ENCODE measurements around the gene MLKL. TPM values are rescaled to one million over a fixed set of nuclear protein-coding genes. Genes with fewer than 3 reads are reported as not detected.

The MLKL gene
- total RNA-seq (2022), result 9.7 and 10.8 TPM in 2 replicates
- Bru-seq, nascent RNA, result percentile 56 among the genes with signal in this experiment
- BruChase-seq, experiment 1, labeled RNA remaining after a 2-hour chase, result percentile 54 among the genes with signal in this experiment
- BruChase-seq, experiment 2, labeled RNA remaining after a 6-hour chase, result percentile 51 among the genes with signal in this experiment
- long read RNA-seq, transcript MLKL-202 (11 exons, 2,523 nt), result major isoform, 11 of 16 reads
- long read RNA-seq, partial matches to known transcripts, result 0 of 16 reads
- long read RNA-seq, other reads (novel, unspliced or antisense), result 4 of 16 reads

DNA sequence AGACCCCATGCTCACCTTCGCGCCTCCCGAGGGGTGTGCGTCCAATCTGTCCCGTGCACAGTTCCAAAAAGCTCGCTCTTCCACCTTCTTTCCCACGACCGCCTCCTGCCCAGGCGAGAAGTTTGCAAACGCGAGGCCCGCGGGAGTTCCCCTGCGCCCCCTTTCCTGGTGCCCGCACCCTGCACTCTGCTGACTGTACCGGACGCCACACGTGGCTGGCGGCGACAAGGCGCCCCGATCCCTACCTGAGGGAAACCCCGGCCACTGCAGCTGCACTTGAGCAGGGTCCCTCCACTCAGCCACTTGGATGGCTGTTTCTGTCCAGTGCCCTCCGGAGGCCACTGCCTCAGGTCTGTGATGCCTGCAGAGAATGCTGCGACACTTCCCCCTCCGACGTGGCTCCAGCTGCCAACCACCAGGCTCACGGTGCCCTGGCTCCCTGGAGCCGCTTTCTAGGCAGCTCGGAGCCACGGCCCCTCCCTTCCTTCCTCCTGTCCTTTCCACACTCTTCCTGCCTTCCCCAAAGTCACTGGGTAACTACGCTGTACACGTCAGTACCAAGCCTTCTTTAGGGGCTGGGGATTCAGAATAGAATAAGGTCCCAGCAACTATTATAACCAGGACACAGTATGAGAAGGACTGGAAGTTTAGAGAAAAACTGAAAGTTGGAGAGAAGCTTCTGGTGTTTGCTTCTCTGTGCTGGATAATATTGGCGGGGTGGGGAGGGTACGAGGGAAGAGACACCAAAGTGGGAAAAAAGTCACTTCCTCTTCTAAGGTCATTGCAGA, at the start of gene MLKL:
MLKL (minus strand) TSS at position 425 of the 788 bp plus-strand sequence. CDS start 5,105 bp downstream, outside the sequence.
- intact Hi-C loops (cut with micrococcal nuclease; ENCODE audit: unreplicated experiment), result loop anchor here (2.0 kb wide), 1 partner anchor 34 kb away; the partner anchor contains the start of gene RFWD3
- BruUV-seq (replicated peaks), result no TSS peak
- Mint-ChIP-seq H3K4me1 (ENCODE audit: low read depth, unreplicated experiment) (peaks cover 19% of the 10 kb centered on the region), H3K9me3 (ENCODE audit: unreplicated experiment) (no peaks in the 10 kb centered on the region), H3K4me3 (ENCODE audit: unreplicated experiment) (peak within 1 kb of the TSS; percentile 97), H3K36me3 (ENCODE audit: insufficient read depth, unreplicated experiment) (peaks cover 17% of the 10 kb centered on the region), H3K27me3 (ENCODE audit: insufficient read depth, unreplicated experiment) (no peaks in the 10 kb centered on the region), H3K27ac (ENCODE audit: unreplicated experiment) (peak within 1 kb of the TSS; percentile 94)
- H3K27me3 ChIP-seq (replicated peaks; ENCODE audit: control insufficient read depth, insufficient read depth, low read length), result no peaks in the 10 kb centered on the region
- ChIA-PET CTCF (interaction anchor here (0.5 to 2.5 kb wide), 8 partner anchors 7 to 430 kb away, joined by 3 to 11 read pairs (median 4); partner anchors contain the start of genes FA2H, RFWD3 and WDR59), POLR2A (interaction anchor here (0.6 to 2.8 kb wide), 4 partner anchors 10 to 284 kb away, joined by 3 to 17 read pairs (median 4); partner anchors contain the start of genes RFWD3 and WDR59)
- H3K4me1 ChIP-seq, result no peaks in the 10 kb centered on the region
- peak; percentile 40 to 51 for TF ChIP-seq CTCF (IDR thresholded peaks at IDR 0.05; ENCODE audit: insufficient read depth in 1 of 2, low read depth in 1 of 2, low read length in 1 of 2, severe bottlenecking in 1 of 2, unreplicated experiment in 1 of 2)
- peak within 1 kb of the TSS; percentile 66 for H3K4me3 ChIP-seq (ENCODE audit: low read depth, low read length)
- H3K9me3 ChIP-seq, result peaks cover 3% of the 10 kb centered on the region; the same call in 1 of the 2 replicates
- no peaks in the 10 kb centered on the region for H3K36me3 ChIP-seq (ENCODE audit: control insufficient read depth, insufficient read depth, low read length)
- peak; percentile 71 to 76 for DNase-seq

GRCh38 chr16:74749291-74750055, 48.8 kb upstream of the MLKL start:
- Mint-ChIP-seq H3K36me3 (ENCODE audit: insufficient read depth, unreplicated experiment) (peaks cover 7% of the 10 kb centered on the region), H3K27ac (ENCODE audit: unreplicated experiment) (no peak overlapping the region), H3K4me1 (ENCODE audit: low read depth, unreplicated experiment) (no peaks in the 10 kb centered on the region), H3K27me3 (ENCODE audit: insufficient read depth, unreplicated experiment) (no peaks in the 10 kb centered on the region), H3K4me3 (ENCODE audit: unreplicated experiment) (no peak overlapping the region), H3K9me3 (ENCODE audit: unreplicated experiment) (no peaks in the 10 kb centered on the region)
- no peak for TF ChIP-seq CTCF (IDR thresholded peaks at IDR 0.05; ENCODE audit: insufficient read depth in 1 of 2, low read depth in 1 of 2, low read length in 1 of 2, severe bottlenecking in 1 of 2, unreplicated experiment in 1 of 2)
- no peaks in the 10 kb centered on the region for H3K9me3 ChIP-seq
- DNase-seq, result no peak
- no peak overlapping the region for H3K4me3 ChIP-seq (ENCODE audit: low read depth, low read length)
- POLR2A ChIA-PET, result no interaction called here
- H3K36me3 ChIP-seq (ENCODE audit: control insufficient read depth, insufficient read depth, low read length), result no peaks in the 10 kb centered on the region
- no TSS peak for BruUV-seq (replicated peaks)
- CTCF ChIA-PET, result no interaction called here
- no peaks in the 10 kb centered on the region; the same call in 1 of the 2 replicates for H3K4me1 ChIP-seq
- no peaks in the 10 kb centered on the region for H3K27me3 ChIP-seq (replicated peaks; ENCODE audit: control insufficient read depth, insufficient read depth, low read length)
- intact Hi-C loops (cut with micrococcal nuclease; ENCODE audit: unreplicated experiment), result no loop called here

DNA sequence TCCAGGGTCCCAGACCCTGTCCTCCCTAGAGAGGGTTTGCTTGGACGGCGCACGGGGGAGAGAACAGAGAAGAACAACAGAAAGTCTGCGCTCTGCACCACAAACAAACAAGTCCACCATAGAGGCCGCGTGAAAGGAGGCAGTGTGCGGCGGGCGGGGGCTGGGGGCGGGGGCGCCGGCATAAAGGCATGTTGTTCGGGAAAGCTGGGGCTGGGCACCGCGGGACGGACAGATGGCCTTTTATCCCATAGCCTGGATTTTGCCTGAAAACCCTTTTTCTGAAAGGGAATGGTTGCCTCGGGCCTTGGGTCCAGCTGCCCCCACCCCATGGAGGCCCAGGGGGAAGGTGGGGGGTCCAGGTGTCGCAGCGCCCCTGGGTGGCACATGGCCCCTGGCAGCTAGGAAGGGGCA, 48.0 kb upstream of the MLKL start:
- no peak overlapping the region for H3K27ac Mint-ChIP-seq (ENCODE audit: unreplicated experiment)
- no peak for DNase-seq
- H3K36me3 Mint-ChIP-seq (ENCODE audit: insufficient read depth, unreplicated experiment), result peaks cover 7% of the 10 kb centered on the region
- H3K9me3 Mint-ChIP-seq (ENCODE audit: unreplicated experiment), result no peaks in the 10 kb centered on the region
- H3K4me1 Mint-ChIP-seq (ENCODE audit: low read depth, unreplicated experiment), result no peaks in the 10 kb centered on the region
- ChIA-PET POLR2A (no interaction called here), CTCF (no interaction called here)
- no TSS peak for BruUV-seq (replicated peaks)
- peaks cover 7% of the 10 kb centered on the region for H3K4me1 ChIP-seq
- H3K27me3 Mint-ChIP-seq (ENCODE audit: insufficient read depth, unreplicated experiment), result no peaks in the 10 kb centered on the region
- H3K4me3 ChIP-seq (ENCODE audit: low read depth, low read length), result no peak overlapping the region
- no peaks in the 10 kb centered on the region for H3K9me3 ChIP-seq
- no peaks in the 10 kb centered on the region for H3K36me3 ChIP-seq (ENCODE audit: control insufficient read depth, insufficient read depth, low read length)
- intact Hi-C loops (cut with micrococcal nuclease; ENCODE audit: unreplicated experiment), result no loop called here
- H3K27me3 ChIP-seq (replicated peaks; ENCODE audit: control insufficient read depth, insufficient read depth, low read length), result no peaks in the 10 kb centered on the region
- TF ChIP-seq CTCF (IDR thresholded peaks at IDR 0.05; ENCODE audit: insufficient read depth in 1 of 2, low read depth in 1 of 2, low read length in 1 of 2, severe bottlenecking in 1 of 2, unreplicated experiment in 1 of 2), result no peak
- no peak overlapping the region for H3K4me3 Mint-ChIP-seq (ENCODE audit: unreplicated experiment)

Measured in Caco-2 (cell line).